Central memory CD8-positive, alpha-beta T cell (primary cell): Measurements from ENCODE around the gene HOXA9.

ENCODE experiments used
- ATAC-seq: fragments of 150-1000 bp; cut with Tn5 transposase; replicated peaks from 2 replicates; pipeline ENCODE4 v1.10.0; 2022; ENCODE audit warnings: mild to moderate bottlenecking, moderate FRiP score, moderate number of reproducible peaks; ENCODE audit not compliant: poor library complexity, severe bottlenecking; ENCODE audit errors: extremely low read depth
- DNase-seq, 2 donors: peaks; one replicate each; pipeline ENCODE4 v3.0.0; 2021; ENCODE audit warnings: low spot score in 2 of 2
- H3K27ac Mint-ChIP-seq: one replicate; pipeline ENCODE4 v1.8.0; 2022; ENCODE audit warnings: low read depth, mild to moderate bottlenecking, moderate library complexity, mixed read lengths
- H3K27me3 Mint-ChIP-seq: one replicate; pipeline ENCODE4 v1.8.0; 2022; ENCODE audit warnings: mixed read lengths
- H3K36me3 Mint-ChIP-seq: one replicate; pipeline ENCODE4 v1.8.0; 2022; ENCODE audit warnings: mild to moderate bottlenecking, moderate library complexity, mixed read lengths; ENCODE audit not compliant: insufficient read depth
- H3K4me1 Mint-ChIP-seq: one replicate; pipeline ENCODE4 v1.8.0; 2022; ENCODE audit warnings: mixed read lengths
- H3K4me3 Mint-ChIP-seq: one replicate; pipeline ENCODE4 v1.8.0; 2022; ENCODE audit warnings: mild to moderate bottlenecking, moderate library complexity, mixed read lengths
- H3K9me3 Mint-ChIP-seq: one replicate; pipeline ENCODE4 v1.8.0; 2022; ENCODE audit warnings: mixed read lengths

Gene HOXA9

GRCh38 chr7:27182285-27182841 lies 17.0 kb upstream of the HOXA9 start:
- peaks cover 19% of the 10 kb centered on the region for H3K36me3 Mint-ChIP-seq
- ATAC-seq (no peak), DNase-seq (no peak)
- H3K4me3 Mint-ChIP-seq = peak overlapping the region; percentile 28
- H3K27me3 Mint-ChIP-seq = peaks cover 90% of the 10 kb centered on the region
- H3K27ac Mint-ChIP-seq = no peak overlapping the region
- H3K9me3 Mint-ChIP-seq = no peaks in the 10 kb centered on the region
- peaks cover 34% of the 10 kb centered on the region for H3K4me1 Mint-ChIP-seq

- H3K4me3 Mint-ChIP-seq = no peak overlapping the region
- peaks cover 19% of the 10 kb centered on the region for H3K36me3 Mint-ChIP-seq
- peaks cover 31% of the 10 kb centered on the region for H3K4me1 Mint-ChIP-seq
- H3K27ac Mint-ChIP-seq = no peak overlapping the region
- DNase-seq (no peak), ATAC-seq (no peak)
- peaks cover 87% of the 10 kb centered on the region for H3K27me3 Mint-ChIP-seq
- H3K9me3 Mint-ChIP-seq = no peaks in the 10 kb centered on the region
These were observed 16.5 kb upstream of the HOXA9 start for GRCh38 chr7:27181795-27182275.

- H3K27me3 Mint-ChIP-seq = peaks cover 81% of the 10 kb centered on the region
- no peak overlapping the region for H3K27ac Mint-ChIP-seq
- ATAC-seq (no peak), DNase-seq (no peak)
- peaks cover 24% of the 10 kb centered on the region for H3K4me1 Mint-ChIP-seq
- H3K9me3 Mint-ChIP-seq = no peaks in the 10 kb centered on the region
- no peak overlapping the region for H3K4me3 Mint-ChIP-seq
- H3K36me3 Mint-ChIP-seq = peaks cover 16% of the 10 kb centered on the region
These were observed 15.4 kb upstream of the HOXA9 start for GRCh38 chr7:27180431-27181420.

DNA sequence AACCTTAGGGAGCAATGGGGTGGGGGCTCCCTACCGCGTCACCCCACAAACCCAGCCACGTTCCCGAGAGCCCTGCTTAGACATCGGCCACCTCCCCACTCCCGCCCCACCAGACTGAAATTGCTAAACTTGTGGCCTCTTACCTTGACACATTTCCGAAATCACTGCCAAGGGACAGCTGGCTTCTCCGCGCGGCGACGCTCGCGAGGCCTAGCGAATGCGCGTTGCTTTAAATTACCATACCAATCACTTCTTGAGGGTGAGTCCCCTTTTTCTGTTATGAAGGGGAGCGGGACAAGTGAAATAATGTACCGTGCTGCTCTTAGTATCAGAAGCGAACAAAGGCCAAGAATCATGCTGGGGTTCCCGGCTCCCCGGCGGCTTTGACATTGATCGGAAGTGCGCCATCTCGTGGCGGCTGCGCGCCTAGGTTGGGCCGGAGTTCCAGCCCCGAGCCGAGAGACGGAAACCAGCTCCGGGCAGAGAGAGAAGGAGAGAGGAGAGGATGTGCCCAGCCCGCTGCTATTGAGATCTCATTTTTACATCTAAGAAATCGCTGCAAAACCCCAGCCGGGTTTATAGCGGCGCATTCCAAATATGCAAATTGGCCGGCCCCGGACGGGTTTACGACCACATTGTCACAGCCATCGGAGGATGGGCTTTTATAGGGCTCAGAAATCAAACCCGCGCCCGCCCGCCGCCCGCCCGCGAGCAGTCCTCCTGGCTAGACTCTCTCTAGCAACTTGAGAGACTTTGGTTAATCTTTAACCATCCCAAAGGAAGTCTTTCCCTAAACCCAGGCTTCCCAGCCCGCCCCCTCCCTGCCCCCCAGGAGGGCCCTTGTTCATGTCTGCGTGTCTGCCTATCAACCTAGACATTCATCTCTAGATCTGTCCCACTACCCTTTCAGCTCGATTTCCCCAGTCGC lies 14.4 kb upstream of the HOXA9 start:
- no peaks in the 10 kb centered on the region for H3K9me3 Mint-ChIP-seq
- DNase-seq (no peak), ATAC-seq (peak; percentile 58)
- peaks cover 15% of the 10 kb centered on the region for H3K4me1 Mint-ChIP-seq
- peaks cover 10% of the 10 kb centered on the region for H3K36me3 Mint-ChIP-seq
- no peak overlapping the region for H3K4me3 Mint-ChIP-seq
- H3K27ac Mint-ChIP-seq = peak overlapping the region; percentile 16
- H3K27me3 Mint-ChIP-seq = peaks cover 81% of the 10 kb centered on the region

- Mint-ChIP-seq H3K36me3 (peaks cover 8% of the 10 kb centered on the region), H3K27me3 (peaks cover 80% of the 10 kb centered on the region), H3K4me1 (peaks cover 11% of the 10 kb centered on the region), H3K27ac (no peak overlapping the region), H3K9me3 (no peaks in the 10 kb centered on the region), H3K4me3 (no peak overlapping the region)
- ATAC-seq = no peak
- DNase-seq = no peak
These were observed 13.7 kb upstream of the HOXA9 start for GRCh38 chr7:27179030-27179429.

DNA sequence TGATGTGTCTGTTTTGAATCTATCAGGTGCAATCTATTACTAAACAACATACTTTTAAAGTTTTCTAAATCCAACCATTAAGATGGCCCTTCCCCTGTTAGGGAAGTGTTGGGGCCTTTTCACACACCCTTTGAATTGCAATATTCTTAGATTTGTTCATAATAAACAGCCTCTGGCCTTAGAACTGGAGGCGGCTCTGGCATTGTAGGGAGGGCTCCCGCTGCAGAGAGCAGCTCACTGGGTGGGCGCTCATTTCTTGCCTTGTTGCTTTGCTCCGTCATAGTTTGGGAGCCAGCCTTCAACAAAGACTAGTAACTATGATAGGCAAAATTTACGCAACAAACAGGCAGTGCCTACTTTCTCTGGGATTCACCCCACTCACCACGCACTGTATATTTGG lies 13.0 kb upstream of the HOXA9 start:
- peaks cover 5% of the 10 kb centered on the region for H3K36me3 Mint-ChIP-seq

DNA sequence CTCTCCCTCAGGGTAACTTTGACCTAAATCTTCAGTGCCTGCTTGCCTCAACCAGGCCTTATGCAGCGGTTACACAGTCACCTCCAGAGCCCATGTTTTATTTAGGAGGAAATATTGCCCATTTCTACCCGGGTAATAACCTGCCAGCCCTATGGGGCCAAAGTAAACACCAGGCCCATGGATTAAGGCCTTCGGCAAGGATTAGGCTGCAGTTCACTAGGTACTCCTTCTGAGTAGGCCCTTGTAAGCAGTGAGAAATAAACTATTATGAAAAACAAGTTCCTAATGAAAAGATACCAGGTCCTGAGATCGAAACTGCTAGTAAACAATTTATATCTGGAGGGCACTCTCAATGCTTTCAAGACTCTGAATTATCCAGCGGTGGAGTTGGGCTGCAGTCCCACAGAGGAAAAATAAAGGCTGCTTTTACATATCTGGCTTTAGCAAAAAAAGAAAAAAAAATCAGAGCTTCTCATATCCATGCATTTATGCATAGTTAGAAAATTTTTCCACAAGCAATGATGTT lies 12.5 kb upstream of the HOXA9 start:
- Mint-ChIP-seq H3K9me3 (no peaks in the 10 kb centered on the region), H3K36me3 (peaks cover 7% of the 10 kb centered on the region), H3K27ac (no peak overlapping the region), H3K4me1 (peaks cover 11% of the 10 kb centered on the region), H3K4me3 (no peak overlapping the region), H3K27me3 (peaks cover 73% of the 10 kb centered on the region)
- no peak for DNase-seq
- ATAC-seq = no peak

More for the DNA sequence above, 13.0 kb upstream of the HOXA9 start:
- no peak for DNase-seq
- Mint-ChIP-seq H3K27ac (no peak overlapping the region), H3K9me3 (no peaks in the 10 kb centered on the region), H3K4me3 (no peak overlapping the region), H3K27me3 (peaks cover 77% of the 10 kb centered on the region), H3K4me1 (peaks cover 11% of the 10 kb centered on the region)
- ATAC-seq = no peak

DNA sequence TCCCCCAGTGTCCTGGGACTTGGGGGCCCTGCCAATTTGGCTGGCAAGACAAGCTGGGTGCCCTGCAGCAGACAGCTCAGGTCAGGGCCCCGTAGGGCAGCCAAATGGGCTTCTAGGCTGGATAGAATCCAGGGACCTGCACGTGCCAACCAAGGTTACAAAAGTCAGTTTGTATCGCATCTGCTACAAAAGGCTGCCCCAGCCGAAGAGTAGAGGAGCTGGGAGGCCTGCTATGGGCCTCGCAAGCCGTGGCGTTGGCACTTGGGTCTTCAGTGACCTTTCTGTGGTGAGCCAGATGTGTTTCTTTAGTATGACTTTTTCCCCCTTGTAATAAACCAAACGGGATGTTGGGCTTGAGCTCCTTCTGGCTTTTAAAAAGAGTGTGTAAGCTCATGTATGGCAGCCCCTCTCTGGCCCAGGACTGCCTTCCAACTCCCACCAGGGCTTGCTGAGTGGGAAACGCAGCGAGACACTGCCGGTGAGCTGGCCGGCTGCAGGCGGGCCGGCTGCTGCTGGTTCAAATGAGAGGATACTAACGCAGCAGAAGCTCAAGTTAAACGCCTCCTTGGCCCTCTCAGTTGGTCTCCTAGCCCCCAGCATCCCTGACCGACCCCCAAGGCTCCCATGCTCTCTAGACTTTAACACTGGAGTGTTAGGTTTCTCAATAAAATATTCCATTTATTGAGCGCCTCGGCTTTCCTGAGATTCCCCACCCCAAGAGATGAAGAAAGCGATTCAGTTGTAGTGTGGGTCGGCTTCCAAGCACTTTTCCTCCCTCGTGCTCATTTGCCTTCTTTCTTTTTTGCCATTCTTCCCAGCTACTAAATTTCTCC lies 11.8 kb upstream of the HOXA9 start:
- no peak overlapping the region for H3K4me3 Mint-ChIP-seq
- ATAC-seq = no peak
- no peak overlapping the region for H3K27ac Mint-ChIP-seq
- H3K36me3 Mint-ChIP-seq = peaks cover 10% of the 10 kb centered on the region
- no peak for DNase-seq
- H3K27me3 Mint-ChIP-seq = peaks cover 73% of the 10 kb centered on the region
- H3K4me1 Mint-ChIP-seq = peaks cover 16% of the 10 kb centered on the region
- no peaks in the 10 kb centered on the region for H3K9me3 Mint-ChIP-seq

- Mint-ChIP-seq H3K4me3 (no peak overlapping the region), H3K27me3 (peaks cover 74% of the 10 kb centered on the region), H3K4me1 (peaks cover 23% of the 10 kb centered on the region), H3K36me3 (peaks cover 11% of the 10 kb centered on the region), H3K9me3 (no peaks in the 10 kb centered on the region), H3K27ac (no peak overlapping the region)
- ATAC-seq (no peak), DNase-seq (no peak)
These were observed 11.1 kb upstream of the HOXA9 start for GRCh38 chr7:27176524-27176845.

- Mint-ChIP-seq H3K27ac (no peak overlapping the region), H3K9me3 (no peaks in the 10 kb centered on the region), H3K36me3 (peaks cover 13% of the 10 kb centered on the region), H3K4me3 (no peak overlapping the region), H3K4me1 (peaks cover 26% of the 10 kb centered on the region), H3K27me3 (peaks cover 74% of the 10 kb centered on the region)
- DNase-seq = no peak
- no peak for ATAC-seq
These were observed 10.5 kb upstream of the HOXA9 start for GRCh38 chr7:27175626-27176523.
